Neural cell (in vitro differentiated cells): ENCODE data around the gene DOCK8. TPM values are rescaled to one million over a fixed set of nuclear protein-coding genes. Genes with fewer than 3 reads are reported as not detected.
"Not testable (repeated sequence)": the region's sequence is repeated elsewhere in the genome, so short reads cannot be mapped to it uniquely, and the experiment has no call there.

ENCODE experiments used
- H2AFZ ChIP-seq: fragments of 200-600, 300-800 bp; sonication (generic), shearing (Covaris generic); 2 replicates; pipeline ENCODE4 v1.6.0; 2014; ENCODE audit warnings: low read depth, mild to moderate bottlenecking, antibody characterized with exemption, low read length, moderate library complexity
- H3F3A ChIP-seq: fragments of 200-600 bp; shearing (Covaris generic); 2 replicates; pipeline ENCODE4 v1.6.1; 2016; ENCODE audit warnings: mild to moderate bottlenecking, moderate library complexity, mixed read lengths, antibody characterized with exemption, low read length; ENCODE audit not compliant: insufficient read depth, poor library complexity, severe bottlenecking
- H3K27ac ChIP-seq: fragments of 200-600, 300-800 bp; sonication (generic), shearing (Covaris generic); 2 replicates; pipeline ENCODE4 v1.5.1; 2014; ENCODE audit warnings: mild to moderate bottlenecking, low read length, moderate library complexity
- H3K27me3 ChIP-seq: fragments of 300-800, 200-600 bp; sonication (generic), shearing (Covaris generic); 2 replicates; pipeline ENCODE4 v1.6.0; 2014; ENCODE audit warnings: mild to moderate bottlenecking, low read depth, low read length, moderate library complexity; ENCODE audit not compliant: insufficient read depth
- H3K36me3 ChIP-seq: fragments of 300-800, 200-600 bp; sonication (generic), shearing (Covaris generic); 2 replicates; pipeline ENCODE4 v1.5.1; 2014; ENCODE audit warnings: mild to moderate bottlenecking, antibody characterized with exemption, low read length, moderate library complexity; ENCODE audit not compliant: insufficient read depth
- H3K4me2 ChIP-seq: fragments of 300-800, 200-600 bp; sonication (generic), shearing (Covaris generic); 2 replicates; pipeline ENCODE4 v1.6.0; 2014; ENCODE audit warnings: mild to moderate bottlenecking, low read length
- H3K4me3 ChIP-seq: fragments of 300-800, 200-600 bp; sonication (generic), shearing (Covaris generic); 2 replicates; pipeline ENCODE4 v1.5.1; 2014; ENCODE audit warnings: mild to moderate bottlenecking, low read length, moderate library complexity
- H3K79me2 ChIP-seq: fragments of 200-600 bp; shearing (Covaris generic); replicated peaks from 2 replicates; pipeline ENCODE4 v1.6.0; 2014; ENCODE audit warnings: mild to moderate bottlenecking, low read length, moderate library complexity; ENCODE audit not compliant: insufficient read depth
- H3K9ac ChIP-seq: fragments of 300-800, 200-600 bp; sonication (generic), shearing (Covaris generic); 2 replicates; pipeline ENCODE4 v1.6.1; 2016; ENCODE audit warnings: mild to moderate bottlenecking, low read length, mixed read lengths
- H3K9me2 ChIP-seq: fragments of 200-600 bp; shearing (Covaris generic); 2 replicates; pipeline ENCODE4 v1.6.1; 2016; ENCODE audit warnings: mild to moderate bottlenecking, low read length, mixed read lengths; ENCODE audit not compliant: insufficient read depth
- H3K9me3 ChIP-seq: fragments of 200-600, 300-800 bp; sonication (generic), shearing (Covaris generic); 2 replicates; pipeline ENCODE4 v1.6.1; 2016; ENCODE audit warnings: mild to moderate bottlenecking, mixed run types, low read length, moderate library complexity, mixed read lengths
- H4K20me1 ChIP-seq: fragments of 200-600 bp; shearing (Covaris generic); 2 replicates; pipeline ENCODE4 v1.6.1; 2016; ENCODE audit warnings: mild to moderate bottlenecking, mixed run types; ENCODE audit not compliant: insufficient read depth
- EP300 ChIP-seq: fragments of 450-650 bp; conservative IDR thresholded peaks from 2 replicates; pipeline ENCODE4 v1.6.1; 2014; ENCODE audit warnings: antibody characterized with exemption, mild to moderate bottlenecking, moderate library complexity; ENCODE audit not compliant: poor library complexity, severe bottlenecking
- EZH2 ChIP-seq: fragments of 200-600, 300-800 bp; shearing (Covaris generic), sonication (generic); IDR thresholded peaks from 2 replicates; pipeline ENCODE4 v1.6.1; 2014; ENCODE audit warnings: antibody characterized with exemption, low read length, borderline replicate concordance, mild to moderate bottlenecking; ENCODE audit not compliant: insufficient read depth, poor library complexity, severe bottlenecking
- MXI1 ChIP-seq: fragments of 450-650 bp; conservative IDR thresholded peaks from 2 replicates; pipeline ENCODE4 v1.6.1; 2014; ENCODE audit warnings: antibody characterized with exemption, mild to moderate bottlenecking; ENCODE audit not compliant: poor library complexity, severe bottlenecking
- POLR2AphosphoS5 ChIP-seq: IDR thresholded peaks from 2 replicates; pipeline ENCODE4 v1.6.1; 2012
- RAD21 ChIP-seq: fragments of 450-650 bp; conservative IDR thresholded peaks from 2 replicates; pipeline ENCODE4 v1.6.1; 2014; ENCODE audit warnings: antibody characterized with exemption, mild to moderate bottlenecking, moderate library complexity
- SMC3 ChIP-seq: fragments of 450-650 bp; conservative IDR thresholded peaks from 2 replicates; pipeline ENCODE4 v1.6.1; 2014; ENCODE audit warnings: antibody characterized with exemption, mild to moderate bottlenecking, moderate library complexity; ENCODE audit not compliant: poor library complexity
- TAF1 ChIP-seq: IDR thresholded peaks from 2 replicates; pipeline ENCODE4 v1.6.1; 2012; ENCODE audit warnings: low read depth
- polyA plus RNA-seq: library from polyadenylated mRNA; depleted of rRNA; stranded (reverse); fragments of >200 nt; gene quantifications from 2 replicates; pipeline ENCODE4 v1.2.3, GENCODE V29; 2014
- TF ChIP-seq, protein P1 (sequence below): fragments of 450-650 bp; IDR thresholded peaks from 2 replicates; pipeline ENCODE4 v1.5.1; 2014; ENCODE audit warnings: antibody characterized with exemption, mild to moderate bottlenecking, moderate library complexity; ENCODE audit not compliant: poor library complexity, severe bottlenecking
- TF ChIP-seq, protein P2 (sequence below): IDR thresholded peaks from 2 replicates; pipeline ENCODE4 v1.6.1; 2012; ENCODE audit warnings: borderline replicate concordance

DOCK8 gene
- polyA plus RNA-seq, 1 donor from 2014 or later = not detected

DNA sequence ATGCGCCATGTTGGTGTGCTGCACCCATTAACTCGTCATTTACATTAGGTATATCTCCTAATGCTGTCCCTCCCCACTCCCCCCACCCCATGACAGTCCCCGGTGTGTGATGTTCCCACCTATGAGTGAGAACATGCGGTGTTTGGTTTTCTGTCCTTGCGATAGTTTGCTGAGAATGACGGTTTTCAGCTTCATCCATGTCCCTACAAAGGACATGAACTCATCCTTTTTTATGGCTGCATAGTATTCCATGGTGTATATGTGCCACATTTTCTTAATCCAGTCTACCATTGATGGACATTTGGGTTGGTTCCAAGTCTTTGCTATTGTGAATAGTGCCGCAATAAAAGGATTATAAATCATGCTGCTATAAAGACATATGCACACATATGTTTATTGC, 195.0 kb downstream of the DOCK8 start:
- not testable (repeated sequence) for H3K27me3 ChIP-seq, H3K79me2 ChIP-seq, H3K9me3 ChIP-seq, H3K9ac ChIP-seq, H2AFZ ChIP-seq, H3K36me3 ChIP-seq, H4K20me1 ChIP-seq, H3K27ac ChIP-seq, H3K4me3 ChIP-seq, H3K9me2 ChIP-seq, H3K4me2 ChIP-seq, H3F3A ChIP-seq

DNA sequence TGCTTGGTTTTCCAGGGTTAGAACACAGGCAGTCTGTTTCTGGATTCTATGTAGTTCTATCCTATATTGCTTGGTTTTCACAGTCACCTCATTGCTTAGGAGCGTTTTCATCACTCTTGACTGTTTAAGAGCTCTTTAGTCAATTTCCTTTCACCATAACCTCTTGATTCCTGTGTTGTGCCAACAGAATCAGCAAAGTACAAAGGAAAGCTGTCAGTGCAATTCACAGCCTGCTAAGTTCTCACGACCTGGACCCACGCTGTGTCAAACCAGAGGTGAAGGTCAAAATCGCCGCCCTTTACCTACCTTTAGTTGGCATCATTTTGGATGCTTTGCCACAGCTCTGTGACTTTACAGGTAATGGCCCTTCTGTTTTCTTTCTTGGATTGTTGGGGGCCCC, 199.9 kb downstream of the DOCK8 start:
- H3K9me2 ChIP-seq = no peaks in the 10 kb centered on the region
- no peak overlapping the region for H2AFZ ChIP-seq
- no peaks in the 10 kb centered on the region for H3K79me2 ChIP-seq

DNA sequence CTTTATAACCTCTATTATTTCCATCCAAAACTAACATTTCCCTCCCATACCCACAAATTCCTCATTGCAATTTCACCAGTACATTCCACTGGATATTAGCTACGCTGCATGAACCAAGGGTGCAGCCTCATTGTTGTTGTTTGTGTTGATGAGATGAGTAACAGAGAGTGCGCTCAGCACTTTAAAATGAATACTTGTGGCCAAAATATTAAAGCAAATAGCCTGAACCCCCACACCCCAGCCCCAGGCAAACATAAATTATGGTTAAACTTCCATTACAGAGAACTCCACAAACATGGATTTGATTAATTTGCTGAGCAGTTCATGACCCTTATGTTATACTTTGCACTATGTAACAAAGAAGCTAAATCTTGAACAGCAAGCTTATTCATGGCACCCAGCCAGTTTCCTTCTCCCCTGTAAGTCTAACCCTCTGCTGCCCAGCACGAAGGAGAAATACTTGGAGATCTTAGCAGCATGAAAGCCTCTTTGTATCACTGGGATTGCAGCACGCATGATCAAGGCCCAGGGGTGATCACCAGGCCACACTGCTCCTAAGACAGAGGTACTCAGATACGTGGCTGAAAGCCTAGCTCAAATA, 205.0 kb downstream of the DOCK8 start:
- Histone ChIP-seq H4K20me1 (no peaks in the 10 kb centered on the region), H3K9me3 (no peaks in the 10 kb centered on the region), H3K27ac (no peak overlapping the region), H3K36me3 (no peaks in the 10 kb centered on the region), H3K9me2 (no peaks in the 10 kb centered on the region), H3K4me2 (no peak overlapping the region), H3K79me2 (no peaks in the 10 kb centered on the region), H3F3A (no peaks in the 10 kb centered on the region), H3K9ac (no peak overlapping the region), H3K4me3 (no peak overlapping the region), H2AFZ (no peak overlapping the region), H3K27me3 (no peaks in the 10 kb centered on the region)
- no peak for TF ChIP-seq EZH2

More for the DNA sequence above, 199.9 kb downstream of the DOCK8 start:
- H3K27ac ChIP-seq = no peak overlapping the region
- TF ChIP-seq EP300 (no peak), SMC3 (no peak), EZH2 (no peak), POLR2AphosphoS5 (no peak), RAD21 (no peak), MXI1 (no peak), TAF1 (no peak)
- TF ChIP-seq, protein P1, sequence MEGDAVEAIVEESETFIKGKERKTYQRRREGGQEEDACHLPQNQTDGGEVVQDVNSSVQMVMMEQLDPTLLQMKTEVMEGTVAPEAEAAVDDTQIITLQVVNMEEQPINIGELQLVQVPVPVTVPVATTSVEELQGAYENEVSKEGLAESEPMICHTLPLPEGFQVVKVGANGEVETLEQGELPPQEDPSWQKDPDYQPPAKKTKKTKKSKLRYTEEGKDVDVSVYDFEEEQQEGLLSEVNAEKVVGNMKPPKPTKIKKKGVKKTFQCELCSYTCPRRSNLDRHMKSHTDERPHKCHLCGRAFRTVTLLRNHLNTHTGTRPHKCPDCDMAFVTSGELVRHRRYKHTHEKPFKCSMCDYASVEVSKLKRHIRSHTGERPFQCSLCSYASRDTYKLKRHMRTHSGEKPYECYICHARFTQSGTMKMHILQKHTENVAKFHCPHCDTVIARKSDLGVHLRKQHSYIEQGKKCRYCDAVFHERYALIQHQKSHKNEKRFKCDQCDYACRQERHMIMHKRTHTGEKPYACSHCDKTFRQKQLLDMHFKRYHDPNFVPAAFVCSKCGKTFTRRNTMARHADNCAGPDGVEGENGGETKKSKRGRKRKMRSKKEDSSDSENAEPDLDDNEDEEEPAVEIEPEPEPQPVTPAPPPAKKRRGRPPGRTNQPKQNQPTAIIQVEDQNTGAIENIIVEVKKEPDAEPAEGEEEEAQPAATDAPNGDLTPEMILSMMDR = no peak
- TF ChIP-seq, protein P2, sequence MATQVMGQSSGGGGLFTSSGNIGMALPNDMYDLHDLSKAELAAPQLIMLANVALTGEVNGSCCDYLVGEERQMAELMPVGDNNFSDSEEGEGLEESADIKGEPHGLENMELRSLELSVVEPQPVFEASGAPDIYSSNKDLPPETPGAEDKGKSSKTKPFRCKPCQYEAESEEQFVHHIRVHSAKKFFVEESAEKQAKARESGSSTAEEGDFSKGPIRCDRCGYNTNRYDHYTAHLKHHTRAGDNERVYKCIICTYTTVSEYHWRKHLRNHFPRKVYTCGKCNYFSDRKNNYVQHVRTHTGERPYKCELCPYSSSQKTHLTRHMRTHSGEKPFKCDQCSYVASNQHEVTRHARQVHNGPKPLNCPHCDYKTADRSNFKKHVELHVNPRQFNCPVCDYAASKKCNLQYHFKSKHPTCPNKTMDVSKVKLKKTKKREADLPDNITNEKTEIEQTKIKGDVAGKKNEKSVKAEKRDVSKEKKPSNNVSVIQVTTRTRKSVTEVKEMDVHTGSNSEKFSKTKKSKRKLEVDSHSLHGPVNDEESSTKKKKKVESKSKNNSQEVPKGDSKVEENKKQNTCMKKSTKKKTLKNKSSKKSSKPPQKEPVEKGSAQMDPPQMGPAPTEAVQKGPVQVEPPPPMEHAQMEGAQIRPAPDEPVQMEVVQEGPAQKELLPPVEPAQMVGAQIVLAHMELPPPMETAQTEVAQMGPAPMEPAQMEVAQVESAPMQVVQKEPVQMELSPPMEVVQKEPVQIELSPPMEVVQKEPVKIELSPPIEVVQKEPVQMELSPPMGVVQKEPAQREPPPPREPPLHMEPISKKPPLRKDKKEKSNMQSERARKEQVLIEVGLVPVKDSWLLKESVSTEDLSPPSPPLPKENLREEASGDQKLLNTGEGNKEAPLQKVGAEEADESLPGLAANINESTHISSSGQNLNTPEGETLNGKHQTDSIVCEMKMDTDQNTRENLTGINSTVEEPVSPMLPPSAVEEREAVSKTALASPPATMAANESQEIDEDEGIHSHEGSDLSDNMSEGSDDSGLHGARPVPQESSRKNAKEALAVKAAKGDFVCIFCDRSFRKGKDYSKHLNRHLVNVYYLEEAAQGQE = no peak
- no peaks in the 10 kb centered on the region for H4K20me1 ChIP-seq
- H3K9ac ChIP-seq = no peak overlapping the region
- H3K27me3 ChIP-seq = no peaks in the 10 kb centered on the region
- no peak overlapping the region for H3K4me3 ChIP-seq
- H3K9me3 ChIP-seq = no peaks in the 10 kb centered on the region
- H3K4me2 ChIP-seq = no peak overlapping the region
- H3K36me3 ChIP-seq = no peaks in the 10 kb centered on the region
- no peaks in the 10 kb centered on the region for H3F3A ChIP-seq
